NCI-H82 treated with DMSO at 0.1 percent for 48 hours (cell line): ENCODE data around the gene FFAR2.
"Not testable (repeated sequence)": the region's sequence is repeated elsewhere in the genome, so short reads cannot be mapped to it uniquely, and the experiment has no call there.

Experiments used
- DNase-seq: peaks from one replicate; lab custom pipeline; 2025; ENCODE audit not compliant: unreplicated experiment; lab: John Stamatoyannopoulos, UW

FFAR2 gene

GRCh38 chr19:35454663-35455062 is 6.6 kb downstream of the FFAR2 start:
- no peak for DNase-seq

GRCh38 chr19:35455616-35456201 is 7.7 kb downstream of the FFAR2 start:
- DNase-seq = no peak

GRCh38 chr19:35457173-35457572 is 9.1 kb downstream of the FFAR2 start:
- DNase-seq = no peak

GRCh38 chr19:35458192-35458591 is 10.1 kb downstream of the FFAR2 start:
- no peak for DNase-seq

GRCh38 chr19:35458731-35459391 is 10.8 kb downstream of the FFAR2 start:
- no peak for DNase-seq

GRCh38 chr19:35459414-35460082 is 11.5 kb downstream of the FFAR2 start:
- DNase-seq = no peak

GRCh38 chr19:35460608-35461007 is 12.6 kb downstream of the FFAR2 start:
- DNase-seq = no peak

- DNase-seq = no peak
Observed at GRCh38 chr19:35461060-35461459, 13.0 kb downstream of the FFAR2 start.

GRCh38 chr19:35461788-35462187 is 13.7 kb downstream of the FFAR2 start:
- DNase-seq = not testable (repeated sequence)

- no peak for DNase-seq
Observed at GRCh38 chr19:35462476-35462953, 14.5 kb downstream of the FFAR2 start.

GRCh38 chr19:35462956-35463355 is 14.9 kb downstream of the FFAR2 start:
- DNase-seq = not testable (repeated sequence)

- DNase-seq = no peak
Observed at GRCh38 chr19:35466259-35466658, 18.2 kb downstream of the FFAR2 start.

- DNase-seq = no peak
Observed at GRCh38 chr19:35468637-35469036, 20.6 kb downstream of the FFAR2 start.

- DNase-seq = no peak
Observed at GRCh38 chr19:35470128-35470527, 22.1 kb downstream of the FFAR2 start.

GRCh38 chr19:35471075-35471474 is 23.0 kb downstream of the FFAR2 start:
- DNase-seq = not testable (repeated sequence)

GRCh38 chr19:35471946-35472345 is 23.9 kb downstream of the FFAR2 start:
- no peak for DNase-seq

GRCh38 chr19:35474104-35474503 is 26.0 kb downstream of the FFAR2 start:
- DNase-seq = no peak

GRCh38 chr19:35474594-35474993 is 26.5 kb downstream of the FFAR2 start:
- not testable (repeated sequence) for DNase-seq

- DNase-seq = no peak
Observed at GRCh38 chr19:35476149-35476548, 28.1 kb downstream of the FFAR2 start.

- no peak for DNase-seq
Observed at GRCh38 chr19:35478794-35479677, 31.0 kb downstream of the FFAR2 start.

- no peak for DNase-seq
Observed at GRCh38 chr19:35483089-35483488, 35.0 kb downstream of the FFAR2 start.
